Right lobe of liver (tissue), 4 donors: ENCODE measurements around the gene KCNIP3.

Experiments used
- POLR2A ChIP-seq: fragments of 450-650 bp; IDR thresholded peaks from one replicate; pipeline ENCODE4 v1.6.1; 2017; ENCODE audit warnings: antibody characterized with exemption, mild to moderate bottlenecking
- TF ChIP-seq, protein P1 (sequence below), 4 donors: fragments of 200-600 bp in 3 of 4; fragments of 450-650 bp in 1 of 4; IDR thresholded peaks; one replicate each; pipeline versions ENCODE4 v1.5.1 to v1.8.0; 2016 to 2022; ENCODE audit warnings: antibody characterized with exemption in 4 of 4, mild to moderate bottlenecking in 2 of 4
- donor health status: DM: no; HTN: no; CAD: no.
- donor health status: DM: no; HTN: no; CAD: no.
- donor health status: DM: no; HTN: yes; CAD: no.

DNA sequence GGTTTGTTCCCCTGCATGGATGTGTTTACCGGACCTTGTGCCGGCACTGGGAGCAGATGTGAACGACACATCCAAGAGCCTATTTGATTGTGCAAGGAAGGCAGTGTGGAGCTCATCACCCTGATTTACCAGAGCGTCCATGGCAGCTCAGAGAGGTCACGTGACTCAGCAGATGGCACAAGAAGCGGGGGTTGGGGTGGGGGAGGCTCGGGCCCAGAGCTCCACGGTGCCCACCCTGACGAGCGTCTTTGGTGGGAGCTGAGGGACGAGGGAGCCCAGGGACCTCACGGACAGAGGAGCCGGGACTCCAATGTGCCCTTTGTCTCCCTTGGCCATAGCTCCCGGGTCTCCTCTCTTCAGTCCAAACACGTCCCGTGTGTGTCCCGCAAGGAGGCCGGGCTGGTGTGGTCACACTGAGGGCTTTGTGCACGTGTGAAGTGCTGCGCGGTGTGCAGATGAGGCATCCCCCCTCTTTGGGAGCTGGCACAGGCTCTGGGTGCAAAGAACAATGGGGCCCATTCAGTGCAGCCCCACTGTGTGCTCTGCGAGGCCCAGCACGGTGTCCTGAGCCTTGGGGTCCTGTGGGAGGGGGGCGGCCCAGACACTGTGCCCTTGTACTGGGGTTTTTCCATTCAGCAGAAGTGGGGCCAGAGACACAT, 15.5 kb downstream of the KCNIP3 start:
- TF ChIP-seq, protein P1, sequence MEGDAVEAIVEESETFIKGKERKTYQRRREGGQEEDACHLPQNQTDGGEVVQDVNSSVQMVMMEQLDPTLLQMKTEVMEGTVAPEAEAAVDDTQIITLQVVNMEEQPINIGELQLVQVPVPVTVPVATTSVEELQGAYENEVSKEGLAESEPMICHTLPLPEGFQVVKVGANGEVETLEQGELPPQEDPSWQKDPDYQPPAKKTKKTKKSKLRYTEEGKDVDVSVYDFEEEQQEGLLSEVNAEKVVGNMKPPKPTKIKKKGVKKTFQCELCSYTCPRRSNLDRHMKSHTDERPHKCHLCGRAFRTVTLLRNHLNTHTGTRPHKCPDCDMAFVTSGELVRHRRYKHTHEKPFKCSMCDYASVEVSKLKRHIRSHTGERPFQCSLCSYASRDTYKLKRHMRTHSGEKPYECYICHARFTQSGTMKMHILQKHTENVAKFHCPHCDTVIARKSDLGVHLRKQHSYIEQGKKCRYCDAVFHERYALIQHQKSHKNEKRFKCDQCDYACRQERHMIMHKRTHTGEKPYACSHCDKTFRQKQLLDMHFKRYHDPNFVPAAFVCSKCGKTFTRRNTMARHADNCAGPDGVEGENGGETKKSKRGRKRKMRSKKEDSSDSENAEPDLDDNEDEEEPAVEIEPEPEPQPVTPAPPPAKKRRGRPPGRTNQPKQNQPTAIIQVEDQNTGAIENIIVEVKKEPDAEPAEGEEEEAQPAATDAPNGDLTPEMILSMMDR (IDR thresholded peaks at IDR 0.05), result no peak
- TF ChIP-seq POLR2A, result no peak
